HEK293T (cell line): ENCODE data around the gene RPL36AL.

Experiments used
- CTBP1 ChIP-seq: fragments of 450-650 bp; IDR thresholded peaks from 2 replicates; pipeline ENCODE4 v1.6.1; 2016; ENCODE audit warnings: borderline replicate concordance
- ELF4 ChIP-seq: fragments of 450-650 bp; IDR thresholded peaks from 2 replicates; pipeline ENCODE4 v1.6.1; 2017; ENCODE audit warnings: antibody characterized with exemption
- FOXA1 ChIP-seq: fragments of 450-650 bp; IDR thresholded peaks from 2 replicates; pipeline ENCODE4 v1.6.1; 2016; ENCODE audit warnings: mild to moderate bottlenecking
- FOXK2 ChIP-seq: fragments of 450-650 bp; IDR thresholded peaks from 2 replicates; pipeline ENCODE4 v1.6.1; 2016; ENCODE audit warnings: mild to moderate bottlenecking
- FOXM1 ChIP-seq: fragments of 450-650 bp; IDR thresholded peaks from 2 replicates; pipeline ENCODE4 v1.6.1; 2017; ENCODE audit warnings: mild to moderate bottlenecking, borderline replicate concordance
- HDGF ChIP-seq: fragments of 450-650 bp; IDR thresholded peaks from 2 replicates; pipeline ENCODE4 v1.6.1; 2017; ENCODE audit warnings: antibody characterized with exemption, borderline replicate concordance
- L3MBTL2 ChIP-seq: fragments of 450-650 bp; conservative IDR thresholded peaks from 2 replicates; pipeline ENCODE4 v1.6.1; 2016; ENCODE audit warnings: mild to moderate bottlenecking
- SP1 ChIP-seq: fragments of 450-650 bp; IDR thresholded peaks from 2 replicates; pipeline ENCODE4 v1.6.1; 2017
- SUZ12 ChIP-seq: fragments of 450-650 bp; IDR thresholded peaks from 2 replicates; pipeline ENCODE4 v1.6.1; 2016; ENCODE audit warnings: mild to moderate bottlenecking

GRCh38 chr14:49642163-49642562, 21.7 kb upstream of the RPL36AL start:
- TF ChIP-seq FOXK2 (no peak), ELF4 (no peak), FOXA1 (no peak), CTBP1 (no peak), SP1 (no peak), FOXM1 (no peak), HDGF (no peak), SUZ12 (no peak), L3MBTL2 (no peak)
